ENCODE measurements around the gene CHMP4A. TPM values are rescaled to one million over a fixed set of nuclear protein-coding genes. Genes with fewer than 3 reads are reported as not detected.

The CHMP4A gene
- total and polyA plus RNA-seq, 2 of the 13 experiments (the other 11 are each of a cell fraction or from before 2014, with no cell fraction given): 83.6 to 113 TPM

DNA sequence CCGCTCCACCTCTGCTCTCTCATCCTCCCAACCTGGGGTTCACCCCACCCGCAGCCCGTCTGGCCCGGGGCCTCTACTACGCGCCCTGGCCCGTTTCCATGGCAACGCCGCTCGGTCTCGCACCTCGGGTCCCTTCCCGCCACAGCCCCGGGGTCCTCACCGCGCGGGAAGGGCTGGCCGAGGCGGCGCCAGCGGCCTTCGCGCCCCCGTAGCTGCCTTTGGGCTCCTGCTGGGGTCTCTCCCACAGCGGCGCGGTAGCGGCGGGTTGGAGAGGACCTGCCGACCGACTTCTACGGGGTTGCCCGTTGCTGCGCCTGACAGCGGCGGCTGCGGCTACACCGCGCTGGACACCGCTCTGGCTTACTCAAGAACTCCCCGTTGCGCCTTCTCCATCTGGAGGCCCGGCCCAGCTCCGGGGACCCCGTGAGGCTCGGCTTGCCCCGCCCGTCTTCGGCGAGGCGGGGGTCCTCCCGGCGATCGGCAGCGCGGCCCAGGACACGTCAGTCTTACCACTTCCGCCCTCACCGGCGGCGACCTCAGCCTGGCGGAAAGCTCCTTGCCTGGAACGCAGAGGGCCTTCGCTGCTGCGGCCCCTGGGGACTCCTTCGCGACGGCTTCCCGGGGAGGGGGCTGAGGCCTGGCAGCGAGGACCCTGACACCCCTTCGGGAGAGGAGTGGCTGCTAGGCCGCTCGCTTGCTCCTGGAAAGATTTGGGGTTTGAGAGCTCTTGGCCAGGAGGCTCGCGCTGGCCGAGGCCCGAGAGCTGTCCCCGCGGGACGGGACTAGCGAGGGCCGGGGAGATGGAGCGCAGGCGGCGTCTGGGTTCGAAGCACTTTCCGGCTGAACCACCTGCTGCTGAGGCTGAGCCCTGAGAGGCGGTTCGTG is 17.9 kb downstream of the CHMP4A start, which contains the start of gene TM9SF1 (continued):
- TF ChIP-seq, protein P1, sequence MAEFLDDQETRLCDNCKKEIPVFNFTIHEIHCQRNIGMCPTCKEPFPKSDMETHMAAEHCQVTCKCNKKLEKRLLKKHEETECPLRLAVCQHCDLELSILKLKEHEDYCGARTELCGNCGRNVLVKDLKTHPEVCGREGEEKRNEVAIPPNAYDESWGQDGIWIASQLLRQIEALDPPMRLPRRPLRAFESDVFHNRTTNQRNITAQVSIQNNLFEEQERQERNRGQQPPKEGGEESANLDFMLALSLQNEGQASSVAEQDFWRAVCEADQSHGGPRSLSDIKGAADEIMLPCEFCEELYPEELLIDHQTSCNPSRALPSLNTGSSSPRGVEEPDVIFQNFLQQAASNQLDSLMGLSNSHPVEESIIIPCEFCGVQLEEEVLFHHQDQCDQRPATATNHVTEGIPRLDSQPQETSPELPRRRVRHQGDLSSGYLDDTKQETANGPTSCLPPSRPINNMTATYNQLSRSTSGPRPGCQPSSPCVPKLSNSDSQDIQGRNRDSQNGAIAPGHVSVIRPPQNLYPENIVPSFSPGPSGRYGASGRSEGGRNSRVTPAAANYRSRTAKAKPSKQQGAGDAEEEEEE (CRISPR knock-in tag; IDR thresholded peaks at IDR 0.05; ENCODE audit: borderline replicate concordance): peak; percentile 99
- TF ChIP-seq, protein P2, sequence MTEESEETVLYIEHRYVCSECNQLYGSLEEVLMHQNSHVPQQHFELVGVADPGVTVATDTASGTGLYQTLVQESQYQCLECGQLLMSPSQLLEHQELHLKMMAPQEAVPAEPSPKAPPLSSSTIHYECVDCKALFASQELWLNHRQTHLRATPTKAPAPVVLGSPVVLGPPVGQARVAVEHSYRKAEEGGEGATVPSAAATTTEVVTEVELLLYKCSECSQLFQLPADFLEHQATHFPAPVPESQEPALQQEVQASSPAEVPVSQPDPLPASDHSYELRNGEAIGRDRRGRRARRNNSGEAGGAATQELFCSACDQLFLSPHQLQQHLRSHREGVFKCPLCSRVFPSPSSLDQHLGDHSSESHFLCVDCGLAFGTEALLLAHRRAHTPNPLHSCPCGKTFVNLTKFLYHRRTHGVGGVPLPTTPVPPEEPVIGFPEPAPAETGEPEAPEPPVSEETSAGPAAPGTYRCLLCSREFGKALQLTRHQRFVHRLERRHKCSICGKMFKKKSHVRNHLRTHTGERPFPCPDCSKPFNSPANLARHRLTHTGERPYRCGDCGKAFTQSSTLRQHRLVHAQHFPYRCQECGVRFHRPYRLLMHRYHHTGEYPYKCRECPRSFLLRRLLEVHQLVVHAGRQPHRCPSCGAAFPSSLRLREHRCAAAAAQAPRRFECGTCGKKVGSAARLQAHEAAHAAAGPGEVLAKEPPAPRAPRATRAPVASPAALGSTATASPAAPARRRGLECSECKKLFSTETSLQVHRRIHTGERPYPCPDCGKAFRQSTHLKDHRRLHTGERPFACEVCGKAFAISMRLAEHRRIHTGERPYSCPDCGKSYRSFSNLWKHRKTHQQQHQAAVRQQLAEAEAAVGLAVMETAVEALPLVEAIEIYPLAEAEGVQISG (CRISPR knock-in tag; IDR thresholded peaks at IDR 0.05): peak; percentile 98
- TF ChIP-seq, protein P3, sequence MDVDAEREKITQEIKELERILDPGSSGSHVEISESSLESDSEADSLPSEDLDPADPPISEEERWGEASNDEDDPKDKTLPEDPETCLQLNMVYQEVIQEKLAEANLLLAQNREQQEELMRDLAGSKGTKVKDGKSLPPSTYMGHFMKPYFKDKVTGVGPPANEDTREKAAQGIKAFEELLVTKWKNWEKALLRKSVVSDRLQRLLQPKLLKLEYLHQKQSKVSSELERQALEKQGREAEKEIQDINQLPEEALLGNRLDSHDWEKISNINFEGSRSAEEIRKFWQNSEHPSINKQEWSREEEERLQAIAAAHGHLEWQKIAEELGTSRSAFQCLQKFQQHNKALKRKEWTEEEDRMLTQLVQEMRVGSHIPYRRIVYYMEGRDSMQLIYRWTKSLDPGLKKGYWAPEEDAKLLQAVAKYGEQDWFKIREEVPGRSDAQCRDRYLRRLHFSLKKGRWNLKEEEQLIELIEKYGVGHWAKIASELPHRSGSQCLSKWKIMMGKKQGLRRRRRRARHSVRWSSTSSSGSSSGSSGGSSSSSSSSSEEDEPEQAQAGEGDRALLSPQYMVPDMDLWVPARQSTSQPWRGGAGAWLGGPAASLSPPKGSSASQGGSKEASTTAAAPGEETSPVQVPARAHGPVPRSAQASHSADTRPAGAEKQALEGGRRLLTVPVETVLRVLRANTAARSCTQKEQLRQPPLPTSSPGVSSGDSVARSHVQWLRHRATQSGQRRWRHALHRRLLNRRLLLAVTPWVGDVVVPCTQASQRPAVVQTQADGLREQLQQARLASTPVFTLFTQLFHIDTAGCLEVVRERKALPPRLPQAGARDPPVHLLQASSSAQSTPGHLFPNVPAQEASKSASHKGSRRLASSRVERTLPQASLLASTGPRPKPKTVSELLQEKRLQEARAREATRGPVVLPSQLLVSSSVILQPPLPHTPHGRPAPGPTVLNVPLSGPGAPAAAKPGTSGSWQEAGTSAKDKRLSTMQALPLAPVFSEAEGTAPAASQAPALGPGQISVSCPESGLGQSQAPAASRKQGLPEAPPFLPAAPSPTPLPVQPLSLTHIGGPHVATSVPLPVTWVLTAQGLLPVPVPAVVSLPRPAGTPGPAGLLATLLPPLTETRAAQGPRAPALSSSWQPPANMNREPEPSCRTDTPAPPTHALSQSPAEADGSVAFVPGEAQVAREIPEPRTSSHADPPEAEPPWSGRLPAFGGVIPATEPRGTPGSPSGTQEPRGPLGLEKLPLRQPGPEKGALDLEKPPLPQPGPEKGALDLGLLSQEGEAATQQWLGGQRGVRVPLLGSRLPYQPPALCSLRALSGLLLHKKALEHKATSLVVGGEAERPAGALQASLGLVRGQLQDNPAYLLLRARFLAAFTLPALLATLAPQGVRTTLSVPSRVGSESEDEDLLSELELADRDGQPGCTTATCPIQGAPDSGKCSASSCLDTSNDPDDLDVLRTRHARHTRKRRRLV (CRISPR knock-in tag; IDR thresholded peaks at IDR 0.05): peak; percentile 91
- TF ChIP-seq EED (CRISPR knock-in tag; IDR thresholded peaks at IDR 0.05) (peak; percentile 100), YEATS2 (CRISPR knock-in tag; IDR thresholded peaks at IDR 0.05; ENCODE audit: borderline replicate concordance) (peak; percentile 98), ZNF282 (IDR thresholded peaks at IDR 0.05; ENCODE audit: partially characterized antibody) (no peak), ZBTB38 (CRISPR knock-in tag; IDR thresholded peaks at IDR 0.05) (peak; percentile 81), ZNF382 (CRISPR knock-in tag; IDR thresholded peaks at IDR 0.05; ENCODE audit: borderline replicate concordance) (no peak), FOXK2 (IDR thresholded peaks at IDR 0.05) (no peak)
- TF ChIP-seq, protein P4, sequence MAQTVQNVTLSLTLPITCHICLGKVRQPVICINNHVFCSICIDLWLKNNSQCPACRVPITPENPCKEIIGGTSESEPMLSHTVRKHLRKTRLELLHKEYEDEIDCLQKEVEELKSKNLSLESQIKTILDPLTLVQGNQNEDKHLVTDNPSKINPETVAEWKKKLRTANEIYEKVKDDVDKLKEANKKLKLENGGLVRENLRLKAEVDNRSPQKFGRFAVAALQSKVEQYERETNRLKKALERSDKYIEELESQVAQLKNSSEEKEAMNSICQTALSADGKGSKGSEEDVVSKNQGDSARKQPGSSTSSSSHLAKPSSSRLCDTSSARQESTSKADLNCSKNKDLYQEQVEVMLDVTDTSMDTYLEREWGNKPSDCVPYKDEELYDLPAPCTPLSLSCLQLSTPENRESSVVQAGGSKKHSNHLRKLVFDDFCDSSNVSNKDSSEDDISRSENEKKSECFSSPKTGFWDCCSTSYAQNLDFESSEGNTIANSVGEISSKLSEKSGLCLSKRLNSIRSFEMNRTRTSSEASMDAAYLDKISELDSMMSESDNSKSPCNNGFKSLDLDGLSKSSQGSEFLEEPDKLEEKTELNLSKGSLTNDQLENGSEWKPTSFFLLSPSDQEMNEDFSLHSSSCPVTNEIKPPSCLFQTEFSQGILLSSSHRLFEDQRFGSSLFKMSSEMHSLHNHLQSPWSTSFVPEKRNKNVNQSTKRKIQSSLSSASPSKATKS (CRISPR knock-in tag; IDR thresholded peaks at IDR 0.05): no peak
- TF ChIP-seq, protein P5, sequence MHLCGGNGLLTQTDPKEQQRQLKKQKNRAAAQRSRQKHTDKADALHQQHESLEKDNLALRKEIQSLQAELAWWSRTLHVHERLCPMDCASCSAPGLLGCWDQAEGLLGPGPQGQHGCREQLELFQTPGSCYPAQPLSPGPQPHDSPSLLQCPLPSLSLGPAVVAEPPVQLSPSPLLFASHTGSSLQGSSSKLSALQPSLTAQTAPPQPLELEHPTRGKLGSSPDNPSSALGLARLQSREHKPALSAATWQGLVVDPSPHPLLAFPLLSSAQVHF (CRISPR knock-in tag; IDR thresholded peaks at IDR 0.05): no peak
- TF ChIP-seq, protein P6, sequence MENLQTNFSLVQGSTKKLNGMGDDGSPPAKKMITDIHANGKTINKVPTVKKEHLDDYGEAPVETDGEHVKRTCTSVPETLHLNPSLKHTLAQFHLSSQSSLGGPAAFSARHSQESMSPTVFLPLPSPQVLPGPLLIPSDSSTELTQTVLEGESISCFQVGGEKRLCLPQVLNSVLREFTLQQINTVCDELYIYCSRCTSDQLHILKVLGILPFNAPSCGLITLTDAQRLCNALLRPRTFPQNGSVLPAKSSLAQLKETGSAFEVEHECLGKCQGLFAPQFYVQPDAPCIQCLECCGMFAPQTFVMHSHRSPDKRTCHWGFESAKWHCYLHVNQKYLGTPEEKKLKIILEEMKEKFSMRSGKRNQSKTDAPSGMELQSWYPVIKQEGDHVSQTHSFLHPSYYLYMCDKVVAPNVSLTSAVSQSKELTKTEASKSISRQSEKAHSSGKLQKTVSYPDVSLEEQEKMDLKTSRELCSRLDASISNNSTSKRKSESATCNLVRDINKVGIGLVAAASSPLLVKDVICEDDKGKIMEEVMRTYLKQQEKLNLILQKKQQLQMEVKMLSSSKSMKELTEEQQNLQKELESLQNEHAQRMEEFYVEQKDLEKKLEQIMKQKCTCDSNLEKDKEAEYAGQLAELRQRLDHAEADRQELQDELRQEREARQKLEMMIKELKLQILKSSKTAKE (CRISPR knock-in tag; IDR thresholded peaks at IDR 0.05; ENCODE audit: borderline replicate concordance): no peak

All from HepG2 (cell line).